HuH-7 (cell line): ENCODE measurements around the gene GPR17.

Experiments
- DNase-seq: peaks from one replicate; pipeline ENCODE4 v3.0.0; 2011; ENCODE audit warnings: low spot score

The GPR17 gene

GRCh38 chr2:127645395-127646291 is at the start of gene GPR17:
Gene GPR17, plus strand, starts transcription at chr2:127646153. Its CDS starts 4,583 bp downstream, at chr2:127650736.
- no peak for DNase-seq

- DNase-seq: no peak
Measured at GRCh38 chr2:127596311-127597045, 49.5 kb upstream of the GPR17 start.

- no peak for DNase-seq
Measured at GRCh38 chr2:127597046-127597983, 48.6 kb upstream of the GPR17 start.

GRCh38 chr2:127597984-127598380 is 48.0 kb upstream of the GPR17 start:
- DNase-seq: no peak

GRCh38 chr2:127598711-127599110 is 47.2 kb upstream of the GPR17 start:
- DNase-seq: no peak

- DNase-seq: no peak
Measured at GRCh38 chr2:127599211-127599610, 46.7 kb upstream of the GPR17 start.

- no peak for DNase-seq
Measured at GRCh38 chr2:127604986-127605385, 41.0 kb upstream of the GPR17 start.

GRCh38 chr2:127605691-127606263 is 40.2 kb upstream of the GPR17 start:
- no peak for DNase-seq

GRCh38 chr2:127606625-127607398 is 39.1 kb upstream of the GPR17 start:
- DNase-seq: no peak

- DNase-seq: no peak
Measured at GRCh38 chr2:127607399-127607908, 38.5 kb upstream of the GPR17 start.

GRCh38 chr2:127608061-127609030 is 37.6 kb upstream of the GPR17 start:
- no peak for DNase-seq

GRCh38 chr2:127609031-127609751 is 36.8 kb upstream of the GPR17 start:
- no peak for DNase-seq

GRCh38 chr2:127609818-127610217 is 36.1 kb upstream of the GPR17 start:
- no peak for DNase-seq

GRCh38 chr2:127610561-127610960 is 35.4 kb upstream of the GPR17 start:
- no peak for DNase-seq

- DNase-seq: no peak
Measured at GRCh38 chr2:127611076-127611925, 34.7 kb upstream of the GPR17 start.

- no peak for DNase-seq
Measured at GRCh38 chr2:127612111-127612822, 33.7 kb upstream of the GPR17 start.

GRCh38 chr2:127614246-127614645 is 31.7 kb upstream of the GPR17 start:
- DNase-seq: no peak
